HepG2 (cell line): ENCODE results near the gene WDR27. TPM values are rescaled to one million over a fixed set of nuclear protein-coding genes. Genes with fewer than 3 reads are reported as not detected.

ENCODE experiments used
- AGO2 ChIP-seq: fragments of 200-400 bp; formaldehyde crosslinking; optimal IDR thresholded peaks from 2 replicates; pipeline ENCODE3; 2017; ENCODE audit warnings: mild to moderate bottlenecking, low read depth, low read length, moderate library complexity
- ATRX ChIP-seq: sonication (generic); formaldehyde crosslinking; IDR thresholded peaks from 2 replicates; pipeline ENCODE4 v1.4.0; 2020; ENCODE audit warnings: missing genetic modification reagents, borderline replicate concordance
- CENPBD1 ChIP-seq: sonication (generic); formaldehyde crosslinking; IDR thresholded peaks from 2 replicates; pipeline ENCODE4 v1.8.0; 2022; ENCODE audit warnings: missing genetic modification reagents, low read depth, mild to moderate bottlenecking, borderline replicate concordance
- KDM5B ChIP-seq: sonication (generic); formaldehyde crosslinking; IDR thresholded peaks from 2 replicates; pipeline ENCODE4 v1.4.0; 2020; ENCODE audit warnings: missing genetic modification reagents, mild to moderate bottlenecking, borderline replicate concordance
- MTA1 ChIP-seq: sonication (generic); formaldehyde crosslinking; IDR thresholded peaks from 2 replicates; pipeline ENCODE4 v1.4.0; 2020; ENCODE audit warnings: missing genetic modification reagents, mild to moderate bottlenecking, borderline replicate concordance
- RFX1 ChIP-seq: fragments of 450-650 bp; IDR thresholded peaks from 2 replicates; pipeline ENCODE4 v1.6.1; 2017
- TBP ChIP-seq: sonication (generic); formaldehyde crosslinking; IDR thresholded peaks from 2 replicates; pipeline ENCODE4 v1.5.0; 2020; ENCODE audit warnings: missing genetic modification reagents
- TIGD3 ChIP-seq: sonication (generic); formaldehyde crosslinking; IDR thresholded peaks from 2 replicates; pipeline ENCODE4 v1.5.1; 2020; ENCODE audit warnings: mild to moderate bottlenecking, missing genetic modification reagents, borderline replicate concordance
- ZBTB14 ChIP-seq: sonication (generic); formaldehyde crosslinking; IDR thresholded peaks from 2 replicates; pipeline ENCODE4 v1.4.0; 2020; ENCODE audit warnings: missing genetic modification reagents
- ZBTB26 ChIP-seq: IDR thresholded peaks from 2 replicates; pipeline ENCODE4 v1.6.1; 2016; ENCODE audit warnings: missing compliant biosample characterization, missing genetic modification reagents, borderline replicate concordance
- ZFP82 ChIP-seq: sonication (generic); formaldehyde crosslinking; IDR thresholded peaks from 2 replicates; pipeline ENCODE4 v1.5.1; 2020; ENCODE audit warnings: mild to moderate bottlenecking, missing genetic modification reagents, borderline replicate concordance
- ZNF512B ChIP-seq: sonication (generic); formaldehyde crosslinking; IDR thresholded peaks from 2 replicates; pipeline ENCODE4 v1.5.1; 2020; ENCODE audit warnings: missing genetic modification reagents, mild to moderate bottlenecking, borderline replicate concordance
- ZNF569 ChIP-seq: sonication (generic); formaldehyde crosslinking; IDR thresholded peaks from 2 replicates; pipeline ENCODE4 v1.5.0; 2020; ENCODE audit warnings: mild to moderate bottlenecking, missing genetic modification reagents, moderate library complexity, borderline replicate concordance
- ZNF576 ChIP-seq: sonication (generic); formaldehyde crosslinking; IDR thresholded peaks from 2 replicates; pipeline ENCODE4 v1.4.0; 2020; ENCODE audit warnings: mild to moderate bottlenecking, missing genetic modification reagents
- ZNF615 ChIP-seq: sonication (generic); formaldehyde crosslinking; IDR thresholded peaks from 2 replicates; pipeline ENCODE4 v1.5.0; 2020; ENCODE audit warnings: mild to moderate bottlenecking, missing genetic modification reagents, borderline replicate concordance
- ZNF709 ChIP-seq: sonication (generic); formaldehyde crosslinking; IDR thresholded peaks from 2 replicates; pipeline ENCODE4 v1.5.0; 2020; ENCODE audit warnings: mild to moderate bottlenecking, missing genetic modification reagents
- ZNF816 ChIP-seq: sonication (generic); formaldehyde crosslinking; IDR thresholded peaks from 2 replicates; pipeline ENCODE4 v1.8.0; 2022; ENCODE audit warnings: missing genetic modification reagents, mild to moderate bottlenecking, borderline replicate concordance
- ZNF839 ChIP-seq: sonication (generic); formaldehyde crosslinking; IDR thresholded peaks from 2 replicates; pipeline ENCODE4 v1.4.0; 2020; ENCODE audit warnings: missing genetic modification reagents, mild to moderate bottlenecking, borderline replicate concordance
- ZSCAN29 ChIP-seq: sonication (generic); formaldehyde crosslinking; conservative IDR thresholded peaks from 2 replicates; pipeline ENCODE4 v1.4.0; 2020; ENCODE audit warnings: mild to moderate bottlenecking, missing genetic modification reagents
- polyA plus RNA-seq, 8 experiments: library from polyadenylated mRNA; depleted of rRNA in 3 of 8; stranded (reverse) in 7 of 8; unstranded in 1 of 8; fragments of >200 nt; fragmentation: Illumina TruSeq in 4 of 8; extraction: Trizol in 4 of 8; gene quantifications; 2 replicates each; pipeline versions ENCODE4 v1.2.1 to v1.2.3, GENCODE V29; 2011 to 2016; ENCODE audit warnings: low read depth in 4 of 8, missing spikeins in 1 of 8, mixed read lengths in 1 of 8; ENCODE audit not compliant: insufficient read depth in 1 of 8
- total RNA-seq, 5 experiments: library from RNA; depleted of rRNA; stranded (reverse); fragments of >200 nt; fragmentation: Illumina TruSeq; extraction: Trizol; gene quantifications; 2 replicates each; pipeline ENCODE4 v1.2.3, GENCODE V29; 2016; ENCODE audit warnings: low read depth in 1 of 5

WDR27 gene
- total and polyA plus RNA-seq, 2 of the 13 experiments (the other 11 are each of a cell fraction or from before 2014, with no cell fraction given), result 34.1 to 80.3 TPM

GRCh38 chr6:169701954-169702839 is at the start of gene WDR27, which contains the start of gene C6orf120 (continued):
- peak; percentile 51; the same call in 1 of the 2 replicates for TF ChIP-seq TIGD3
- peak; percentile 89 for TF ChIP-seq MTA1
- no peak; the same call in 1 of the 2 replicates for TF ChIP-seq ZNF569 (CRISPR knock-in tag)
- peak; percentile 99 for TF ChIP-seq AGO2
- no peak; the same call in 1 of the 2 replicates for TF ChIP-seq ZNF512B (CRISPR knock-in tag)
- no peak for TF ChIP-seq ZNF576 (CRISPR knock-in tag)
- peak; percentile 94; the same call in 1 of the 2 replicates for TF ChIP-seq ZNF709
- no peak for TF ChIP-seq ATRX (CRISPR knock-in tag)
- peak; percentile 88 for TF ChIP-seq KDM5B (CRISPR knock-in tag)
- TF ChIP-seq RFX1, result peak; percentile 81
- no peak for TF ChIP-seq ZNF816 (CRISPR knock-in tag)
- TF ChIP-seq ZFP82 (CRISPR knock-in tag), result 0 out of 2 replicates have a peak, but pooled peaks have one; percentile 9
- 0 out of 2 replicates have a peak, but pooled peaks have one; percentile 41 for TF ChIP-seq TBP
- TF ChIP-seq ZNF839 (CRISPR knock-in tag), result peak; percentile 86; the same call in 1 of the 2 replicates
- TF ChIP-seq ZBTB26, result peak; percentile 51; the same call in 1 of the 2 replicates
- TF ChIP-seq CENPBD1, result no peak
- peak; percentile 12; the same call in 1 of the 2 replicates for TF ChIP-seq ZBTB14 (CRISPR knock-in tag)
- peak; percentile 64; the same call in 1 of the 2 replicates for TF ChIP-seq ZNF615 (CRISPR knock-in tag)
- peak; percentile 75 for TF ChIP-seq ZSCAN29
